Esophagus squamous epithelium (tissue), 5 donors: ENCODE data around the gene CENPP. TPM values are rescaled to one million over a fixed set of nuclear protein-coding genes. Genes with fewer than 3 reads are reported as not detected.

Experiments used
- DNase-seq: peaks from one replicate; lab custom pipeline; 2025; lab: John Stamatoyannopoulos, UW
- H3K27ac ChIP-seq, 4 donors: fragments of 200-600 bp; sonication (generic); one replicate each; pipeline ENCODE4 v1.5.1; 2016 to 2019; ENCODE audit warnings: mild to moderate bottlenecking in 1 of 4
- H3K27me3 ChIP-seq, 4 donors: fragments of 200-600 bp; sonication (generic); 1 replicate in 3 of 4; 2 replicates in 1 of 4; pipeline versions ENCODE4 v1.5.1 to v1.6.0; 2017 to 2021; ENCODE audit warnings: antibody characterized with exemption in 1 of 4
- H3K36me3 ChIP-seq, 3 donors: fragments of 200-600 bp; sonication (generic); one replicate each; pipeline ENCODE4 v1.5.1; 2016 to 2019
- H3K4me1 ChIP-seq, 3 donors: fragments of 200-600 bp; sonication (generic); one replicate each; pipeline ENCODE4 v1.5.1; 2017 to 2019
- H3K4me3 ChIP-seq, 4 donors: fragments of 200-600 bp; sonication (generic); 1 replicate in 3 of 4; 2 replicates in 1 of 4; pipeline ENCODE4 v1.5.1; 2016 to 2019; ENCODE audit warnings: mild to moderate bottlenecking in 2 of 4, moderate library complexity in 1 of 4
- H3K9me3 ChIP-seq, 3 donors: fragments of 200-600 bp; sonication (generic); one replicate each; pipeline ENCODE4 v1.5.1; 2016 to 2019
- POLR2A ChIP-seq, 4 donors: fragments of 450-650 bp; IDR thresholded peaks; one replicate each; pipeline ENCODE4 v1.6.1; 2017; ENCODE audit warnings: antibody characterized with exemption in 4 of 4, mild to moderate bottlenecking in 4 of 4, moderate library complexity in 3 of 4
- WGBS, 2 donors: methylation state at CpG; one replicate each; pipeline ENCODE4 v1.1.5; 2018; 5-methylcytosine and 5-hydroxymethylcytosine counted together
- intact Hi-C: fragments of 100-400 bp; cut with DNase I; formaldehyde crosslinking; loops from one replicate; pipeline ENCODE4 v1.15.0; 2022
- total RNA-seq, 4 donors: library from RNA; depleted of rRNA; stranded (reverse); fragments of >200 nt; gene quantifications; one replicate each; pipeline ENCODE4 v1.1.0, GENCODE V29; 2016
- TF ChIP-seq, protein P1 (sequence below), 6 experiments: fragments of 450-650 bp in 4 of 6; fragments of 200-600 bp in 2 of 6; sonication (generic) in 2 of 6; IDR thresholded peaks; one replicate each; pipeline ENCODE4 v1.5.1; 2016 to 2019; ENCODE audit warnings: antibody characterized with exemption in 6 of 6, mild to moderate bottlenecking in 4 of 6, moderate library complexity in 4 of 6
- donor health status: DM: yes; HTN: yes; CAD: no.

CENPP gene
- total RNA-seq, 4 donors from 2014 or later = 6.0 to 10.7 (median 7.5) TPM

DNA sequence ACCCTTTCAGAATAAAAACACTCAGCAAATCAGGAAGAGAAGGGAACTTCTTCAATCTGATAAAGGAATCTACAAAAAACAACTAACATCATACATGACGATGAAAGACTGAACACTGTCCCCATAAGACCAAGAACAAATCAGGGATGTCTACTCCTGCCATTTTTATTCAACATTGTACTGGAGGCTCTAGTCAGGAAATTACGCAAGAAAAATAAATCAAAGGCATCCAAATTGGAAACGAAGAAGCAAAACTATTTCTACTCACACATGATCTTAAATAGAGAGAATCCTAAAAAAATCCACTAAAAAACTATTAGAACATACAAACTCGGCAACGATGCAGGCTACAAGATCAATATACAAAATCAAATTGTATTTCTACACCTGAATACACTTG is 301.9 kb downstream of the CENPP start:
- no peak for DNase-seq
- no peak overlapping the region for H3K27ac ChIP-seq
- TF ChIP-seq, protein P1, sequence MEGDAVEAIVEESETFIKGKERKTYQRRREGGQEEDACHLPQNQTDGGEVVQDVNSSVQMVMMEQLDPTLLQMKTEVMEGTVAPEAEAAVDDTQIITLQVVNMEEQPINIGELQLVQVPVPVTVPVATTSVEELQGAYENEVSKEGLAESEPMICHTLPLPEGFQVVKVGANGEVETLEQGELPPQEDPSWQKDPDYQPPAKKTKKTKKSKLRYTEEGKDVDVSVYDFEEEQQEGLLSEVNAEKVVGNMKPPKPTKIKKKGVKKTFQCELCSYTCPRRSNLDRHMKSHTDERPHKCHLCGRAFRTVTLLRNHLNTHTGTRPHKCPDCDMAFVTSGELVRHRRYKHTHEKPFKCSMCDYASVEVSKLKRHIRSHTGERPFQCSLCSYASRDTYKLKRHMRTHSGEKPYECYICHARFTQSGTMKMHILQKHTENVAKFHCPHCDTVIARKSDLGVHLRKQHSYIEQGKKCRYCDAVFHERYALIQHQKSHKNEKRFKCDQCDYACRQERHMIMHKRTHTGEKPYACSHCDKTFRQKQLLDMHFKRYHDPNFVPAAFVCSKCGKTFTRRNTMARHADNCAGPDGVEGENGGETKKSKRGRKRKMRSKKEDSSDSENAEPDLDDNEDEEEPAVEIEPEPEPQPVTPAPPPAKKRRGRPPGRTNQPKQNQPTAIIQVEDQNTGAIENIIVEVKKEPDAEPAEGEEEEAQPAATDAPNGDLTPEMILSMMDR (IDR thresholded peaks at IDR 0.05) = no peak
- no peak for TF ChIP-seq POLR2A (IDR thresholded peaks at IDR 0.05)
- no peaks in the 10 kb centered on the region for H3K4me1 ChIP-seq
- no peaks in the 10 kb centered on the region for H3K9me3 ChIP-seq
- H3K4me3 ChIP-seq = no peak overlapping the region
- H3K27me3 ChIP-seq = no peaks in the 10 kb centered on the region
- WGBS, 2 donors = 86 to 87% methylated on average over 5 of the region's 5 CpGs
- peaks cover 7 to 99% (median 18%) of the 10 kb centered on the region in 3 donors for H3K36me3 ChIP-seq
- intact Hi-C loops = no loop called here

- Histone ChIP-seq H3K27ac (no peak overlapping the region), H3K4me1 (peaks cover 0 to 15% (median 5%) of the 10 kb centered on the region in 3 donors), H3K36me3 (peaks cover 16 to 100% (median 36%) of the 10 kb centered on the region in 3 donors), H3K9me3 (no peaks in the 10 kb centered on the region), H3K4me3 (no peak overlapping the region), H3K27me3 (no peaks in the 10 kb centered on the region)
- TF ChIP-seq POLR2A (IDR thresholded peaks at IDR 0.05) = no peak
- TF ChIP-seq, protein P1 (IDR thresholded peaks at IDR 0.05) = no peak
- WGBS, 2 donors = 81 to 90% methylated on average over 11 of the region's 13 CpGs
- intact Hi-C loops = loop anchor here (10.0 kb wide), 1 partner anchor 297 kb away; no protein-coding TSS in a partner anchor
- no peak for DNase-seq
Observed at GRCh38 chr9:92631452-92632343, 305.9 kb downstream of the CENPP start.

DNA sequence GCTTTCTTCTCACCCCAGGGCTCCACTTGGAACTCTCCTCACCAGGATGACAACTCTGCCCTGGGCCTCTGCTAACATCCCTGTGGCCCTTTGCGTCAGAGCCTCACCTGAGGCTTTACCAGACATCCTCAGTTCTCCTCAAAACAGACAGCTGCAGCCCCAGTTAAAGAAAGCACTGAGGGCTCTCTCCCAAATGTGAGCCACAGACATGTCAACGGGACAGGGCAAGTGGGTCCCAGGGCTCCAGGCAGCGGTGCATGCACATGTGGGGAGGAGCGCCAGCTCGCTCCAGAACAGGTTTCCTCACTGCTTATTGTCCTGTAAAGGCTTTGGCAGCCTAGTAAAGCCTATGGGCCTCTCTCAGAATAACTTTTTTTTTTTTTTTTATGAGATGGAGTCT is 306.9 kb downstream of the CENPP start:
- Histone ChIP-seq H3K4me1 (peaks cover 0 to 15% (median 5%) of the 10 kb centered on the region in 3 donors), H3K36me3 (peaks cover 22 to 100% (median 44%) of the 10 kb centered on the region in 3 donors), H3K9me3 (no peaks in the 10 kb centered on the region), H3K27ac (no peak overlapping the region), H3K4me3 (no peak overlapping the region), H3K27me3 (no peaks in the 10 kb centered on the region)
- whole genome bisulfite sequencing, 2 donors = 100% methylated on average over 2 to 4 of the region's 5 CpGs
- no peak for DNase-seq
- TF ChIP-seq, protein P1 (IDR thresholded peaks at IDR 0.05) = no peak
- TF ChIP-seq POLR2A (IDR thresholded peaks at IDR 0.05) = no peak
- intact Hi-C loops = loop anchor here (10.0 kb wide), 1 partner anchor 298 kb away; no protein-coding TSS in a partner anchor

DNA sequence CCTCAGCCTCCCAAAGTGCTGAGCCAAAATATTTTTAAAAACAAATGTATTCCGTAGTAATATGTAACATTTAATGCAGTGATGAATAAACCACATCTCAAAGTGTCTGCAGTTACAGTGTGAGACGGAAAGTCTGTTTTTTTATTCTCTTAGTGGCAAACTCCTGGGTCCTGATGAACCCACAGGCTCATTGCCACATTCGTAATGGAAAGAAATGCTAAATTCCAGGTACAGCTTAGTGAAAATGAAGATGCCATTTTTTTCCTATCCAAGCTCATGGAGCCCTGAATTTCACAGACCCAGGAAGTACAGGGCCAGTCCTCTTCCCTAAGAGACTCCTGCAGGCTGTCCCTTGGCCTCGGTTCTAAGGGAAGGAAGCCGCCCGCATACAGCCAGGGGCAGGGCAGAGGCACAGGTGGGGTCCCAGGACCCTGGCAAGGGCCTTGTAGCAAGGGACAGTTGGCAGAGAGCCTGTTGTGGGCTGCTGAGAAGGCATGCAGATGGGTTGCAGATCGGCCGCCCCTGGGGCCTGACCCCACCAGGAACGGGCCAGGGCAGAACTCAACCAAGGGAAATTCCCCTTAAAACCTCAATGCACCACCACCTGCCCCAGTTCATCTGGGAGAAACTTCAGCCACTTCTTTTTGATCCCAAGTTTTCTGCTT is 308.0 kb downstream of the CENPP start:
- 88 to 92% methylated on average over 6 of the region's 9 CpGs for WGBS, 2 donors
- intact Hi-C loops = loop anchor here (10.0 kb wide), 1 partner anchor 299 kb away; no protein-coding TSS in a partner anchor
- TF ChIP-seq, protein P1 (IDR thresholded peaks at IDR 0.05) = no peak
- TF ChIP-seq POLR2A (IDR thresholded peaks at IDR 0.05) = no peak

More for the DNA sequence above, 308.0 kb downstream of the CENPP start:
- H3K36me3 ChIP-seq = peaks cover 29 to 100% (median 53%) of the 10 kb centered on the region in 3 donors
- no peaks in the 10 kb centered on the region for H3K9me3 ChIP-seq
- DNase-seq = no peak
- H3K4me3 ChIP-seq = no peak overlapping the region
- H3K27ac ChIP-seq = no peak overlapping the region
- H3K27me3 ChIP-seq = no peaks in the 10 kb centered on the region
- H3K4me1 ChIP-seq = peaks cover 0 to 15% (median 5%) of the 10 kb centered on the region in 3 donors
